Neural progenitor cell (in vitro differentiated cells): ENCODE results near the gene CADM1. TPM values are rescaled to one million over a fixed set of nuclear protein-coding genes. Genes with fewer than 3 reads are reported as not detected.

Experiments used
- DNase-seq: peaks from one replicate; pipeline ENCODE4 v3.0.0-alpha.2; 2016; ENCODE audit warnings: low spot score
- H2AFZ ChIP-seq: fragments of 200-600 bp; sonication (generic); replicated peaks from 2 replicates; pipeline ENCODE4 v1.6.1; 2016; ENCODE audit warnings: antibody characterized with exemption
- H3F3A ChIP-seq: fragments of 200-600 bp; sonication (generic); 2 replicates; pipeline ENCODE4 v1.6.1; 2016; ENCODE audit warnings: antibody characterized with exemption, low read depth
- H3K27ac ChIP-seq: fragments of 200-600 bp; sonication (generic); 2 replicates; pipeline ENCODE4 v1.5.1; 2016; ENCODE audit warnings: mild to moderate bottlenecking
- H3K27me3 ChIP-seq: fragments of 200-600 bp; sonication (generic); 2 replicates; pipeline ENCODE4 v1.6.1; 2016; ENCODE audit warnings: mild to moderate bottlenecking, moderate library complexity
- H3K36me3 ChIP-seq: fragments of 200-600 bp; sonication (generic); 2 replicates; pipeline ENCODE4 v1.5.1; 2016
- H3K4me1 ChIP-seq: fragments of 200-600 bp; sonication (generic); 2 replicates; pipeline ENCODE4 v1.6.1; 2016; ENCODE audit warnings: mixed run types
- H3K4me2 ChIP-seq: fragments of 200-600 bp; sonication (generic); 2 replicates; pipeline ENCODE4 v1.6.1; 2016
- H3K4me3 ChIP-seq: fragments of 200-600 bp; sonication (generic); 2 replicates; pipeline ENCODE4 v1.5.1; 2016
- H3K79me2 ChIP-seq: fragments of 200-600 bp; sonication (generic); 2 replicates; pipeline ENCODE4 v1.6.1; 2016; ENCODE audit warnings: low read depth
- H3K9ac ChIP-seq: fragments of 200-600 bp; sonication (generic); 2 replicates; pipeline ENCODE4 v1.6.1; 2016
- H3K9me3 ChIP-seq: fragments of 200-600 bp; sonication (generic); 2 replicates; pipeline ENCODE4 v1.5.1; 2016; ENCODE audit warnings: low read depth
- H4K20me1 ChIP-seq: fragments of 200-600 bp; sonication (generic); 2 replicates; pipeline ENCODE4 v1.6.1; 2016; ENCODE audit warnings: low read depth
- H3K27ac Mint-ChIP-seq: 3 replicates; pipeline ENCODE4 v1.8.0; 2021; ENCODE audit warnings: mixed read lengths
- H3K27me3 Mint-ChIP-seq: 2 replicates; pipeline ENCODE4 v1.8.0; 2022; ENCODE audit warnings: low read depth, mild to moderate bottlenecking, inconsistent platforms, moderate library complexity, mixed read lengths; ENCODE audit not compliant: insufficient read depth
- H3K36me3 Mint-ChIP-seq: 3 replicates; pipeline ENCODE4 v1.8.0; 2021; ENCODE audit warnings: mixed read lengths
- H3K4me1 Mint-ChIP-seq: 3 replicates; pipeline ENCODE4 v1.8.0; 2021; ENCODE audit warnings: mixed read lengths
- H3K4me3 Mint-ChIP-seq: 3 replicates; pipeline ENCODE4 v1.8.0; 2021; ENCODE audit warnings: mild to moderate bottlenecking, moderate library complexity, mixed read lengths
- H3K9me3 Mint-ChIP-seq: 3 replicates; pipeline ENCODE4 v1.8.0; 2020; ENCODE audit warnings: mixed read lengths
- CTCF ChIP-seq: fragments of 200-600 bp; sonication (generic); IDR thresholded peaks from 2 replicates; pipeline ENCODE4 v1.5.1; 2017; ENCODE audit warnings: antibody characterized with exemption, mild to moderate bottlenecking
- EZH2 ChIP-seq: fragments of 200-600 bp; sonication (generic); IDR thresholded peaks from 2 replicates; pipeline ENCODE4 v1.6.1; 2017; ENCODE audit warnings: antibody characterized with exemption, mild to moderate bottlenecking, moderate library complexity
- EZH2phosphoT487 ChIP-seq: fragments of 200-600 bp; sonication (generic); IDR thresholded peaks from 2 replicates; pipeline ENCODE4 v1.6.1; 2017; ENCODE audit warnings: antibody characterized with exemption
- total RNA-seq: library from RNA; depleted of rRNA; stranded (reverse); fragments of >200 nt; gene quantifications from 2 replicates; pipeline ENCODE4 v1.2.3, GENCODE V29; 2015; ENCODE audit warnings: low replicate concordance

Gene CADM1
- total RNA-seq, 1 donor from 2014 or later: 123 TPM

GRCh38 chr11:115188188-115188897, 315.9 kb downstream of the CADM1 start:
- peaks cover 31% of the 10 kb centered on the region for H3K4me1 Mint-ChIP-seq
- no peaks in the 10 kb centered on the region for H3K9me3 Mint-ChIP-seq
- H3K4me1 ChIP-seq: peaks cover 56% of the 10 kb centered on the region

GRCh38 chr11:115185931-115186330, 318.3 kb downstream of the CADM1 start:
- H3K9me3 Mint-ChIP-seq: no peaks in the 10 kb centered on the region
- Histone ChIP-seq H2AFZ (no peak overlapping the region), H3K27me3 (no peaks in the 10 kb centered on the region), H3K4me3 (no peak overlapping the region), H4K20me1 (no peaks in the 10 kb centered on the region), H3K27ac (no peak overlapping the region), H3K4me2 (no peak overlapping the region), H3K9ac (no peak overlapping the region), H3K36me3 (no peaks in the 10 kb centered on the region), H3K4me1 (peaks cover 65% of the 10 kb centered on the region), H3F3A (peaks cover 3% of the 10 kb centered on the region), H3K79me2 (no peaks in the 10 kb centered on the region), H3K9me3 (no peaks in the 10 kb centered on the region)
- H3K27me3 Mint-ChIP-seq: peaks cover 5% of the 10 kb centered on the region
- no peak for DNase-seq
- H3K4me1 Mint-ChIP-seq: peaks cover 38% of the 10 kb centered on the region
- H3K4me3 Mint-ChIP-seq: no peak overlapping the region
- no peak for TF ChIP-seq EZH2
- TF ChIP-seq CTCF: no peak
- no peak for TF ChIP-seq EZH2phosphoT487
- H3K36me3 Mint-ChIP-seq: no peaks in the 10 kb centered on the region
- no peak overlapping the region for H3K27ac Mint-ChIP-seq

More at GRCh38 chr11:115188188-115188897, 315.9 kb downstream of the CADM1 start:
- Histone ChIP-seq H3K4me3 (no peak overlapping the region), H3K79me2 (no peaks in the 10 kb centered on the region), H3K9ac (no peak overlapping the region), H3K27me3 (no peaks in the 10 kb centered on the region), H3F3A (peaks cover 3% of the 10 kb centered on the region), H3K4me2 (no peak overlapping the region), H4K20me1 (no peaks in the 10 kb centered on the region), H3K27ac (no peak overlapping the region), H3K9me3 (no peaks in the 10 kb centered on the region), H2AFZ (no peak overlapping the region), H3K36me3 (no peaks in the 10 kb centered on the region)
- Mint-ChIP-seq H3K27me3 (peaks cover 5% of the 10 kb centered on the region), H3K4me3 (no peak overlapping the region), H3K27ac (no peak overlapping the region), H3K36me3 (no peaks in the 10 kb centered on the region)
- TF ChIP-seq CTCF (no peak), EZH2phosphoT487 (no peak), EZH2 (no peak)
- no peak for DNase-seq

- peaks cover 40% of the 10 kb centered on the region for H3K4me1 Mint-ChIP-seq
- H3K4me3 Mint-ChIP-seq: no peak overlapping the region
- H2AFZ ChIP-seq: no peak overlapping the region
- no peaks in the 10 kb centered on the region for H4K20me1 ChIP-seq
- H3K27me3 Mint-ChIP-seq: peaks cover 5% of the 10 kb centered on the region
- no peak overlapping the region for H3K27ac Mint-ChIP-seq
- no peaks in the 10 kb centered on the region for H3K9me3 ChIP-seq
- H3K9me3 Mint-ChIP-seq: no peaks in the 10 kb centered on the region
- DNase-seq: no peak
- H3K9ac ChIP-seq: no peak overlapping the region
- no peaks in the 10 kb centered on the region for H3K36me3 Mint-ChIP-seq
- no peak overlapping the region for H3K4me3 ChIP-seq
- H3K4me1 ChIP-seq: peaks cover 66% of the 10 kb centered on the region
- H3K36me3 ChIP-seq: no peaks in the 10 kb centered on the region
- H3K27ac ChIP-seq: no peak overlapping the region
- no peaks in the 10 kb centered on the region for H3K79me2 ChIP-seq
- no peak for TF ChIP-seq CTCF
- TF ChIP-seq EZH2phosphoT487: no peak
- no peak for TF ChIP-seq EZH2
- no peak overlapping the region for H3K4me2 ChIP-seq
- no peaks in the 10 kb centered on the region for H3K27me3 ChIP-seq
- peaks cover 3% of the 10 kb centered on the region for H3F3A ChIP-seq
These were observed 318.7 kb downstream of the CADM1 start for GRCh38 chr11:115185507-115185906.
